Measurements from ENCODE around the gene PALD1.

PALD1 gene

GRCh38 chr10:70565556-70566514, 87.3 kb downstream of the PALD1 start:
- no peaks in the 10 kb centered on the region for H3K4me1 ChIP-seq (ENCODE audit: control insufficient read depth, insufficient read depth, low read length)
- H3K4me3 ChIP-seq (ENCODE audit: low read depth, low read length) = no peak overlapping the region
- H3K9me3 ChIP-seq (ENCODE audit: control insufficient read depth, insufficient read depth, low read length) = no peaks in the 10 kb centered on the region
- no peaks in the 10 kb centered on the region for H3K27me3 ChIP-seq (ENCODE audit: control insufficient read depth, insufficient read depth, low read length)
- H3K9ac ChIP-seq (ENCODE audit: low read depth, low read length) = no peak overlapping the region
- H3K36me3 ChIP-seq (ENCODE audit: control insufficient read depth, insufficient read depth, low read length) = peaks cover 3% of the 10 kb centered on the region

- H3K27me3 ChIP-seq (ENCODE audit: control insufficient read depth, insufficient read depth, low read length) = no peaks in the 10 kb centered on the region
- no peak overlapping the region for H3K9ac ChIP-seq (ENCODE audit: low read depth, low read length)
- H3K4me1 ChIP-seq (ENCODE audit: control insufficient read depth, insufficient read depth, low read length) = no peaks in the 10 kb centered on the region
- peaks cover 3% of the 10 kb centered on the region for H3K36me3 ChIP-seq (ENCODE audit: control insufficient read depth, insufficient read depth, low read length)
- H3K9me3 ChIP-seq (ENCODE audit: control insufficient read depth, insufficient read depth, low read length) = no peaks in the 10 kb centered on the region
- no peak overlapping the region for H3K4me3 ChIP-seq (ENCODE audit: low read depth, low read length)
Observed at GRCh38 chr10:70566515-70567290, 88.1 kb downstream of the PALD1 start.

- Histone ChIP-seq H3K9me3 (ENCODE audit: control insufficient read depth, insufficient read depth, low read length) (no peaks in the 10 kb centered on the region), H3K36me3 (ENCODE audit: control insufficient read depth, insufficient read depth, low read length) (peaks cover 3% of the 10 kb centered on the region), H3K4me3 (ENCODE audit: low read depth, low read length) (no peak overlapping the region), H3K9ac (ENCODE audit: low read depth, low read length) (no peak overlapping the region), H3K4me1 (ENCODE audit: control insufficient read depth, insufficient read depth, low read length) (no peaks in the 10 kb centered on the region), H3K27me3 (ENCODE audit: control insufficient read depth, insufficient read depth, low read length) (no peaks in the 10 kb centered on the region)
Observed at GRCh38 chr10:70567603-70568002, 89.0 kb downstream of the PALD1 start.

GRCh38 chr10:70568113-70568512, 89.5 kb downstream of the PALD1 start:
- Histone ChIP-seq H3K36me3 (ENCODE audit: control insufficient read depth, insufficient read depth, low read length) (peaks cover 3% of the 10 kb centered on the region), H3K4me3 (ENCODE audit: low read depth, low read length) (no peak overlapping the region), H3K27me3 (ENCODE audit: control insufficient read depth, insufficient read depth, low read length) (no peaks in the 10 kb centered on the region), H3K4me1 (ENCODE audit: control insufficient read depth, insufficient read depth, low read length) (no peaks in the 10 kb centered on the region), H3K9ac (ENCODE audit: low read depth, low read length) (no peak overlapping the region), H3K9me3 (ENCODE audit: control insufficient read depth, insufficient read depth, low read length) (no peaks in the 10 kb centered on the region)

GRCh38 chr10:70568781-70569495, 90.4 kb downstream of the PALD1 start:
- Histone ChIP-seq H3K4me1 (ENCODE audit: control insufficient read depth, insufficient read depth, low read length) (no peaks in the 10 kb centered on the region), H3K27me3 (ENCODE audit: control insufficient read depth, insufficient read depth, low read length) (no peaks in the 10 kb centered on the region), H3K36me3 (ENCODE audit: control insufficient read depth, insufficient read depth, low read length) (peaks cover 3% of the 10 kb centered on the region), H3K9me3 (ENCODE audit: control insufficient read depth, insufficient read depth, low read length) (no peaks in the 10 kb centered on the region), H3K9ac (ENCODE audit: low read depth, low read length) (no peak overlapping the region), H3K4me3 (ENCODE audit: low read depth, low read length) (no peak overlapping the region)

GRCh38 chr10:70571236-70571635, 92.7 kb downstream of the PALD1 start:
- Histone ChIP-seq H3K9ac (ENCODE audit: low read depth, low read length) (no peak overlapping the region), H3K27me3 (ENCODE audit: control insufficient read depth, insufficient read depth, low read length) (no peaks in the 10 kb centered on the region), H3K36me3 (ENCODE audit: control insufficient read depth, insufficient read depth, low read length) (no peaks in the 10 kb centered on the region), H3K9me3 (ENCODE audit: control insufficient read depth, insufficient read depth, low read length) (no peaks in the 10 kb centered on the region), H3K4me1 (ENCODE audit: control insufficient read depth, insufficient read depth, low read length) (no peaks in the 10 kb centered on the region), H3K4me3 (ENCODE audit: low read depth, low read length) (no peak overlapping the region)

GRCh38 chr10:70571636-70572439, 93.3 kb downstream of the PALD1 start:
- Histone ChIP-seq H3K27me3 (ENCODE audit: control insufficient read depth, insufficient read depth, low read length) (no peaks in the 10 kb centered on the region), H3K36me3 (ENCODE audit: control insufficient read depth, insufficient read depth, low read length) (no peaks in the 10 kb centered on the region), H3K4me1 (ENCODE audit: control insufficient read depth, insufficient read depth, low read length) (no peaks in the 10 kb centered on the region), H3K9ac (ENCODE audit: low read depth, low read length) (no peak overlapping the region), H3K9me3 (ENCODE audit: control insufficient read depth, insufficient read depth, low read length) (no peaks in the 10 kb centered on the region), H3K4me3 (ENCODE audit: low read depth, low read length) (no peak overlapping the region)

GRCh38 chr10:70573599-70574506, 95.3 kb downstream of the PALD1 start:
- H3K4me3 ChIP-seq (ENCODE audit: low read depth, low read length) = no peak overlapping the region
- H3K9me3 ChIP-seq (ENCODE audit: control insufficient read depth, insufficient read depth, low read length) = no peaks in the 10 kb centered on the region
- H3K4me1 ChIP-seq (ENCODE audit: control insufficient read depth, insufficient read depth, low read length) = no peaks in the 10 kb centered on the region
- H3K9ac ChIP-seq (ENCODE audit: low read depth, low read length) = no peak overlapping the region
- H3K27me3 ChIP-seq (ENCODE audit: control insufficient read depth, insufficient read depth, low read length) = no peaks in the 10 kb centered on the region
- no peaks in the 10 kb centered on the region for H3K36me3 ChIP-seq (ENCODE audit: control insufficient read depth, insufficient read depth, low read length)

GRCh38 chr10:70575486-70575873, 96.9 kb downstream of the PALD1 start:
- Histone ChIP-seq H3K9ac (ENCODE audit: low read depth, low read length) (no peak overlapping the region), H3K4me3 (ENCODE audit: low read depth, low read length) (no peak overlapping the region), H3K4me1 (ENCODE audit: control insufficient read depth, insufficient read depth, low read length) (no peaks in the 10 kb centered on the region)

GRCh38 chr10:70575874-70576802, 97.6 kb downstream of the PALD1 start:
- Histone ChIP-seq H3K9ac (ENCODE audit: low read depth, low read length) (no peak overlapping the region), H3K9me3 (ENCODE audit: control insufficient read depth, insufficient read depth, low read length) (no peaks in the 10 kb centered on the region), H3K4me1 (ENCODE audit: control insufficient read depth, insufficient read depth, low read length) (no peaks in the 10 kb centered on the region), H3K36me3 (ENCODE audit: control insufficient read depth, insufficient read depth, low read length) (no peaks in the 10 kb centered on the region), H3K4me3 (ENCODE audit: low read depth, low read length) (no peak overlapping the region), H3K27me3 (ENCODE audit: control insufficient read depth, insufficient read depth, low read length) (no peaks in the 10 kb centered on the region)

More at GRCh38 chr10:70575486-70575873, 96.9 kb downstream of the PALD1 start:
- H3K36me3 ChIP-seq (ENCODE audit: control insufficient read depth, insufficient read depth, low read length) = no peaks in the 10 kb centered on the region
- no peaks in the 10 kb centered on the region for H3K27me3 ChIP-seq (ENCODE audit: control insufficient read depth, insufficient read depth, low read length)
- H3K9me3 ChIP-seq (ENCODE audit: control insufficient read depth, insufficient read depth, low read length) = no peaks in the 10 kb centered on the region

Measured in iPS-15b (cell line).